Measurements from ENCODE around the gene UFD1. TPM values are rescaled to one million over a fixed set of nuclear protein-coding genes. Genes with fewer than 3 reads are reported as not detected.

UFD1 gene
- total RNA-seq, 1 experiment from 2014 or later, result 158 TPM

DNA sequence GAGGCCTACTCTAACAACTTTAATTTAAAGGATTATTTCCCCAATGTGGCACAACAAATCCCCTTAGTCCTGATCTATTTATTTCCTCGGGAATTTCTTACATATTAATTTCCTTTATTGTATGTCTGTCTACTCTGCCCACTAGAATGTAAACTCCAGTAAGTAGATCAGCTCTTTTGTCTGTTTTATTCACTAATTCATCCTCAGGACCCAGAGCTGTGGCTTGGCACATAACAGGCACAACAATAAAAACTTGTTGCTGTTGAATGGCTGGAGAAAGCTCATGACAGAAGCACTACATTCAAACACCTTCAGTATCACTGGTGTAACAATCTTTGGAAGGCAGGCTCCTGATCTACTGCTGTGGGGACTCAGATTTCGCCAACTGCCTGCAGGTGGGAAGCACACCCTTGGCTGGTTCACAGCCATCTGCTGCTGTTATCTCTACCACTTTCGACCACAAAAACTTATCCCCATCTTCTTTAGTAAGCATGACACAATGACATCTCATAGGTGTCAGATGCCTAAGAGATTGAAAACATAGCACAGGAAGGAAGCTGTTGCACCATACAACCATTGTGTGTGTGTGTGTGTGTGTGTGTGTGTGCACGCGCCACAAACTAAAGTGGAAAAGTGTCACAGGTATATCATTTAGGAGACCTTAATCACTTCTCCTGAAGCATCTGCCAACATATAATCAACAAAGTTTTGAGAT is 59.4 kb downstream of the UFD1 start:
- no peak overlapping the region for H3K27ac ChIP-seq
- peaks cover 16% of the 10 kb centered on the region for H3K36me3 ChIP-seq

GRCh38 chr22:19419086-19419463 is 59.9 kb downstream of the UFD1 start:
- H3K4me3 ChIP-seq, result no peak overlapping the region
- no peaks in the 10 kb centered on the region for H3K9me3 ChIP-seq (replicated peaks)
- DNase-seq (ENCODE audit: low read depth in 1 of 2, low spot score in 2 of 2), result no peak
- H3K27me3 ChIP-seq (replicated peaks), result no peaks in the 10 kb centered on the region
- no peaks in the 10 kb centered on the region for H3K4me1 ChIP-seq (replicated peaks)
- H3K27ac ChIP-seq, result no peak overlapping the region
- peaks cover 13% of the 10 kb centered on the region for H3K36me3 ChIP-seq

More for the DNA sequence above, 59.4 kb downstream of the UFD1 start:
- DNase-seq (ENCODE audit: low read depth in 1 of 2, low spot score in 2 of 2), result no peak
- no peak overlapping the region for H3K4me3 ChIP-seq
- no peaks in the 10 kb centered on the region for H3K4me1 ChIP-seq (replicated peaks)
- no peaks in the 10 kb centered on the region for H3K27me3 ChIP-seq (replicated peaks)
- H3K9me3 ChIP-seq (replicated peaks), result no peaks in the 10 kb centered on the region

DNA sequence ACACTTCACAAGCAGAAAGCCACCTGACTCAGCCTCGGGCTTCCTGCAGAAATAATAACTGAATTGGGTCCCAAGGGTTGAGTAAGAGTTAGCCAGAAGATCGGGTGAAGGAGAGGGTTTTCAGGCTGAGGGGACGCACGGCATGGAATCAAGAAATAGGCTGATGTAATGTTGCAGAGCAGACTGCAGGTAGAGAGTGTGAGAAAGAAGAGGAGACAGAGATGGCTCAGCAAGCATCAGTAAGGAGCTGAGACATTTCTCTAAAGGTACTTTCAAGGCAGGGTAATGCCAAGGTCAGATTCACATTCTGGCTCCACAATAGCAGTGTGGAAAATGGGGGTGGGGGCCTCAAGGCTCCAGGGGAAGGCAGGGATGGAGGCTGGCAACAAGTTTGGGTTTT is 66.1 kb downstream of the UFD1 start:
- H3K4me1 ChIP-seq (replicated peaks), result no peaks in the 10 kb centered on the region
- H3K9me3 ChIP-seq (replicated peaks), result no peaks in the 10 kb centered on the region
- H3K36me3 ChIP-seq, result peaks cover 35% of the 10 kb centered on the region
- no peaks in the 10 kb centered on the region for H3K27me3 ChIP-seq (replicated peaks)
- H3K27ac ChIP-seq, result no peak overlapping the region
- no peak overlapping the region for H3K4me3 ChIP-seq
- no peak for DNase-seq (ENCODE audit: low read depth in 1 of 2, low spot score in 2 of 2)

DNA sequence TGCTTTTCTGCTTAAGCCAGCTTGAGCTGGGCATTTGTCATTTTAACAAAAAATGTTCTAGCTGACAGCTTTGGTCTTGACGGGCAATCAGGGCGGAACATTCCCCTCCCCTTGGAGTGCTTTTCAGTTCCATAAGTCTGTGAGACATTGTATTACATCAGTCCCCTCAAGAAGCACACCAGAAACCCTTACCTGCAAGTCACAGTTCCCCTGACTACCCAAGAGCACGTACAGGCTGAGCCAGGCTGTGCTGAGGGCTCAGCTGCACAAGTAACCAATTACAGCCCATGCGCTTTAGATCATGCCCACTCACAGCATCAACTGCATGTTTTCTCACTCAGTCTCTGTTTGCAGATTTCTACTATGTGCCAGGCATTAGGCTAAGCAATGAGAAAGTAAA is 66.5 kb downstream of the UFD1 start:
- Histone ChIP-seq H3K4me1 (replicated peaks) (no peaks in the 10 kb centered on the region), H3K4me3 (no peak overlapping the region), H3K36me3 (peaks cover 40% of the 10 kb centered on the region), H3K27ac (no peak overlapping the region), H3K9me3 (replicated peaks) (no peaks in the 10 kb centered on the region), H3K27me3 (replicated peaks) (no peaks in the 10 kb centered on the region)
- DNase-seq (ENCODE audit: low read depth in 1 of 2, low spot score in 2 of 2), result no peak

- no peak overlapping the region for H3K4me3 ChIP-seq
- DNase-seq (ENCODE audit: low read depth in 1 of 2, low spot score in 2 of 2), result no peak
- no peak overlapping the region for H3K27ac ChIP-seq
- no peaks in the 10 kb centered on the region for H3K27me3 ChIP-seq (replicated peaks)
- no peaks in the 10 kb centered on the region for H3K4me1 ChIP-seq (replicated peaks)
- H3K9me3 ChIP-seq (replicated peaks), result no peaks in the 10 kb centered on the region
- peaks cover 41% of the 10 kb centered on the region for H3K36me3 ChIP-seq
Measured at GRCh38 chr22:19411690-19412045, 67.3 kb downstream of the UFD1 start.

DNA sequence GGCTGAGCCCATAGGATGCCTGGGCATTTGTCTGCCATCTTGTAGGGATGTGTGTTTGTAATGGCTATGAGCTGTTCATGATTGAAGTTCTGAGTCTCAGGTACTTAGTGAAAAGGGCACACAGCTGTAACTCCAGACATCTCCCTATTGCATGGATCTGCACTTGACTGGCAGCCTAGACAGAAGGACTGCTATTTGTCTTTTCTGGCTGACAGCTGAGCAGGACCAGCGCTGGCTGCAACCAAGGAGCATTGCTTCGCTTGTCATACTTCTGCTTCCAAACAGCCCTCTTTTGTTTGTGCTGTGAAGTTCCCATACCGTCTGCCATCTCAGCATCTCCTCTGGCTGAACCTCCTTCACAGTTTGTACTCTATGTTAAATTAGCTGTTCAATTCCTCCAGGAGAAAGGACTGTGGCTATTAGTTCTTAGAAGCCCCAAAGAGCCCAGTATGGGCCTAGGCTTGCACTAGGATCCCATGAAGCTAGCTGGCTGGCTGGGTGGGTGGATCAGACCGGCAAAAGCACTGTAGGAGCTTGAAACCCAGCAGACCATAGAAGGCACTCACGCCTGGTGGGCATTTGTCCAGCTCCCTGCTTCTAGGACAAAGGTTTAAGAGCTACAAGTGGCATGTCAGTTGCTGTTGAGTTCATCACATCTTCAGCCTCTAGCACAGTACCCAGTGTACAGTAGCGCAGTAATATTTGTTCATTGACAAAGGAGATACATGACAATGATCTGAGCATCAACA is 67.9 kb downstream of the UFD1 start:
- H3K4me1 ChIP-seq (replicated peaks), result no peaks in the 10 kb centered on the region
- H3K36me3 ChIP-seq, result peaks cover 43% of the 10 kb centered on the region
- H3K9me3 ChIP-seq (replicated peaks), result no peaks in the 10 kb centered on the region
- no peak for DNase-seq (ENCODE audit: low read depth in 1 of 2, low spot score in 2 of 2)
- H3K4me3 ChIP-seq, result no peak overlapping the region
- no peaks in the 10 kb centered on the region for H3K27me3 ChIP-seq (replicated peaks)
- no peak overlapping the region for H3K27ac ChIP-seq

- Histone ChIP-seq H3K27me3 (replicated peaks) (no peaks in the 10 kb centered on the region), H3K4me1 (replicated peaks) (peaks cover 4% of the 10 kb centered on the region; the same call in 1 of the 2 replicates), H3K9me3 (replicated peaks) (no peaks in the 10 kb centered on the region), H3K4me3 (no peak overlapping the region), H3K27ac (no peak overlapping the region), H3K36me3 (peaks cover 54% of the 10 kb centered on the region)
- DNase-seq (ENCODE audit: low read depth in 1 of 2, low spot score in 2 of 2), result no peak
Measured at GRCh38 chr22:19407649-19408606, 71.1 kb downstream of the UFD1 start.

DNA sequence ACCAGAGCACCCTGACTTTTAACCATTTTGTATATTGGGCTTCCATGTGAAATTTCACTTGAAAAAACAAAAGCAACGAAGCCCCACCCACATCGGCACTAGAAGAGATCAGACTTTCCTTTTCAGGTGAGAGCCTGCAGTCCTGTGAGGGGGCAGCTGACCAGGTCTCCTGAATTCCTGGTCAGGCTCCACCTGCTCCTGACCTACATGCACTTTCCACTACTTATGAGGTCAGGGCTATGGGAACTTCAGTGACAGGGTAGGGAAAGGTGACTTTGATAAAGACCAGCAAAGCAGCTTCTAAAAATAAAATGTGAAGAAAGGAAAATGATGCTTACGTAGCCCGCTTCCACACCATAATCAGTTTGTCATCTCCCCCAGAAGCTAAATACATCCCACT is 72.1 kb downstream of the UFD1 start:
- no peak for DNase-seq (ENCODE audit: low read depth in 1 of 2, low spot score in 2 of 2)
- no peak overlapping the region for H3K27ac ChIP-seq
- no peaks in the 10 kb centered on the region for H3K27me3 ChIP-seq (replicated peaks)
- no peaks in the 10 kb centered on the region for H3K9me3 ChIP-seq (replicated peaks)
- peaks cover 58% of the 10 kb centered on the region for H3K36me3 ChIP-seq
- H3K4me1 ChIP-seq (replicated peaks), result peaks cover 4% of the 10 kb centered on the region; the same call in 1 of the 2 replicates
- no peak overlapping the region for H3K4me3 ChIP-seq

GRCh38 chr22:19406281-19406811 is 72.6 kb downstream of the UFD1 start:
- no peaks in the 10 kb centered on the region for H3K9me3 ChIP-seq (replicated peaks)
- no peak overlapping the region for H3K4me3 ChIP-seq
- peaks cover 62% of the 10 kb centered on the region for H3K36me3 ChIP-seq
- H3K27me3 ChIP-seq (replicated peaks), result no peaks in the 10 kb centered on the region
- H3K4me1 ChIP-seq (replicated peaks), result peaks cover 4% of the 10 kb centered on the region; the same call in 1 of the 2 replicates
- no peak overlapping the region for H3K27ac ChIP-seq
- DNase-seq (ENCODE audit: low read depth in 1 of 2, low spot score in 2 of 2), result no peak

GRCh38 chr22:19405652-19406051 is 73.3 kb downstream of the UFD1 start:
- Histone ChIP-seq H3K36me3 (peaks cover 62% of the 10 kb centered on the region), H3K9me3 (replicated peaks) (no peaks in the 10 kb centered on the region), H3K4me1 (replicated peaks) (peaks cover 4% of the 10 kb centered on the region; the same call in 1 of the 2 replicates), H3K27me3 (replicated peaks) (no peaks in the 10 kb centered on the region), H3K4me3 (no peak overlapping the region), H3K27ac (no peak overlapping the region)
- no peak for DNase-seq (ENCODE audit: low read depth in 1 of 2, low spot score in 2 of 2)

GRCh38 chr22:19405133-19405532 is 73.9 kb downstream of the UFD1 start:
- Histone ChIP-seq H3K4me1 (replicated peaks) (peaks cover 4% of the 10 kb centered on the region; the same call in 1 of the 2 replicates), H3K36me3 (peaks cover 56% of the 10 kb centered on the region), H3K27me3 (replicated peaks) (no peaks in the 10 kb centered on the region), H3K27ac (no peak overlapping the region), H3K4me3 (no peak overlapping the region), H3K9me3 (replicated peaks) (no peaks in the 10 kb centered on the region)
- DNase-seq (ENCODE audit: low read depth in 1 of 2, low spot score in 2 of 2), result no peak

DNA sequence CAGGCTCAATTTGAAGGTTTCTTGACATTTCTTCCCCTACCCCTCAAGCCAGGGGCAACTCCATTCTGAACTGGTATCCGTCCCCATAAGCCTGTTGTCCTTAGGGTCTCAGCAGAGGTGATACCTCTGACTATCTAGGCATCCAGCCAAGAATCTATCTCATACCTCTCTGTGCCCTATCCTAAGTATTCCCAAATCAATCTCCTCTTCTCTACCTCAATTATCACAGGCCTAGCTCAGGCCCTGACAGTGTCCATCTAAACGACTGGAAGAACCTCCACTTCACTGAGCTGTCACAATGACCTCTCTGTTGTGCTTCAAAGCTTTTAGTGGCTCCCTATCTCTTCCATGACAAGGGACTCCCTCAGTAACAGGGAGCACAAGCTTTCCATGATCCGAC is 74.3 kb downstream of the UFD1 start:
- Histone ChIP-seq H3K27me3 (replicated peaks) (no peaks in the 10 kb centered on the region), H3K9me3 (replicated peaks) (no peaks in the 10 kb centered on the region), H3K27ac (no peak overlapping the region), H3K4me3 (no peak overlapping the region), H3K36me3 (peaks cover 52% of the 10 kb centered on the region), H3K4me1 (replicated peaks) (peaks cover 4% of the 10 kb centered on the region; the same call in 1 of the 2 replicates)
- DNase-seq (ENCODE audit: low read depth in 1 of 2, low spot score in 2 of 2), result no peak

DNA sequence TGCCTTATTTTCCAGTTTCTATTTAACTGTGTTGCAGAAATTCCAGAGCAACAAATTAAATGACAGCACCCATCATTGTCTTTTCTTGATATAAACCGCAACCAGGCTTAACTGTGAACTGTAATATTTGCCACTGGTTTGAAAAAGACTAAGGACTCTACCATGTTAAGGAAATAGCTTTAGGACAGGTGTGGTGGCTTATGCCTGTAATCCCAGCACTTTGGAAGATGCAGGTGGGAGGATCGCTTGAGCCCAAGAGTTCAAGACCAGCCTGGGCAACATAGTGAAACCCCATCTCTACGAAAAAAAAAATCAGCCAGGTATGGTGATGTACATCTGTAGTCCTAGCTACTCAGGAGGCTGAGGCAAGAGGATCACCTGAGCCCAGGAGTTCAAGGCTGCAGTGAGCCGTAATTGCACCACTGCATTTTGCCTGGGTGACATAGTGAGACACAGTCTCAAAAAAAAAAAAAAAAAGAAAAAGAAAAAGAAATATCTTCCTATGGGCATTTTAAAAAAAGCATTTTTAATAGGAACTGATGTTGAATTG is 76.3 kb downstream of the UFD1 start:
- H3K9me3 ChIP-seq (replicated peaks), result no peaks in the 10 kb centered on the region
- H3K4me3 ChIP-seq, result no peak overlapping the region
- peaks cover 44% of the 10 kb centered on the region for H3K36me3 ChIP-seq
- peaks cover 4% of the 10 kb centered on the region; the same call in 1 of the 2 replicates for H3K4me1 ChIP-seq (replicated peaks)
- H3K27me3 ChIP-seq (replicated peaks), result no peaks in the 10 kb centered on the region
- no peak overlapping the region for H3K27ac ChIP-seq
- no peak for DNase-seq (ENCODE audit: low read depth in 1 of 2, low spot score in 2 of 2)

Measured in SJSA1 (cell line).